NK-92 (cell line): ENCODE results near the gene ADCY9.

Source experiments
- DNase-seq: peaks from one replicate; lab custom pipeline; 2025; ENCODE audit not compliant: unreplicated experiment; lab: John Stamatoyannopoulos, UW

ADCY9 gene

DNA sequence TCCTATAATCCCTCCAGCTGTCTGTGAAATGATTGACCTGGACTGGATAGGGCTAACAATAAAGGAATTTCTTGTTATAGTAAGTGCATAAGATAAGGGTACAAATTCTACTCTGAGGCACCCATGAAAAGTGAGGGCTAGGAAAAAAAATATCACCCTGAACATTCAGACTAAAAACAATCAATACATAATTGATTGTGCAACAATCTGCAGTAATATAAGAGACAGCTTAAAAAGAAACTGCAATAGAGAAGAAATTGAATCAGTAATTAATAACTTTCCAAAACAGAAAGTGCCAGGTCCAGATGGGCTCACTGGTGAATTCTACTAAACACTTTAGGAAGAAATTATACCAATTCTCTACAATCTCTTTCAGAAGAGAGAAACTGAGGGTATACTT, 191.5 kb downstream of the ADCY9 start:
- DNase-seq = no peak

- no peak for DNase-seq
Observed at GRCh38 chr16:3922241-3922640, 194.0 kb downstream of the ADCY9 start.

DNA sequence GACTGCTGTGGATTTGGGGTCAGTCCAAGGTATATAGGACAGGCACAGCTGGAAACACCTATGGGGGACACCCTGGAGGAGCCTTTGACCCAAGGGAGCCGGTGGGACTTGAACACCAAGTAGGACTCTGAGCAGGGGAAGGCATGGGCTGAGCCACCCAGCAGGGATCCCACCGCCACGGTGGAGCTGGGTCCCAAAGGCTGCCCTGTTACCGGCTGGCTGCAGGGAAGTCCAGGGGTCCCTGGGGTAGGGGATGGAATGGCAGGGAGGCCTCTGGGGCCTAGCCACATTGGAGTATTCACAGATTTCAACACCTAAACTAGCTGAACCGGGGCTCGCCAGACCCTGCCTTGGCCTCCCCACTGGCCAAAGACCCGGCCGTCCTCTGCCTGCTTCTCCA, 196.0 kb downstream of the ADCY9 start:
- no peak for DNase-seq

- DNase-seq = no peak
Observed at GRCh38 chr16:3919413-3919812, 196.8 kb downstream of the ADCY9 start.

DNA sequence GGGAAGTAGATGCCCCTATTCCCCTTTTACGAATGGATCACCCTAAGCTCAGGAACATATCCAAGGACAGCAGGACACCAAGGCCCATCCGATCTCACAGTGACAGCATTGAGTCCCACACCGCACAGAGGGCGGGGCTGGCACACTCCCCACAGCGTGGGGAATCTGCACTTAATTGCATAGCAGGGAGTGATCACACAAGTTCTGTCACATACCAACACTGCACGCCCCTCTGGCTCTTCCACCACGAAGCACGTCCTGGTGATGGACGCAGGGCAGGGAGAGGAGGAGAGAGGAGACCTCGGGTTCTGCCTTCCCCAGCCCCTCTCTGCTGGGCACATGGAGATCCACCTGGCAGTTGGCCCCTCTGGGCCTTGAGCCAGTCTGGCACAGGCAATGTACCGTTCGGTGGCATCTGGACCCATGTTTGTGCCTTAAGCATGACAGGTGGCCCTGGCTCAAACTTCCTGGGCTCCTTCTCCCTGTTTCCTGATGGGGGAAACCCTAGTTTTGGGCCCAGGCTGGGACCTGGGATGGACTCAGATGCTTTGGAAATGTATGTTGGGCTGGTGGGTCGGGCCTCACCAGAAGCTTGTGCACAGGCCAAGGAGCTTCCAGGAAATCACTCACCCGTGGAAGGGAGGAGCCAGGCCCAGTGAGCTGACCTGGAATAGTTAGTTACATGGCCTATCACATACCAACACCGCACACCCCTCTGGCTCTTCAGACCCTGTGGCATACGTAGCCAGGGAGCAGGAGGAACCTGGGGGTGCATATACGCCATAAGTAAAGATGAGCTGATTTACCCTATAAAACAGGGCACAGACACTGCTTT, 200.6 kb downstream of the ADCY9 start:
- no peak for DNase-seq

GRCh38 chr16:3912897-3913296, 203.3 kb downstream of the ADCY9 start:
- DNase-seq = no peak
